H1 (cell line): ENCODE measurements around the gene NUCB1.

Source experiments
- EZH2 ChIP-seq: fragments of 200-600 bp; sonication (generic); IDR thresholded peaks from 2 replicates; pipeline ENCODE4 v1.7.1; 2012; ENCODE audit warnings: low read depth, mild to moderate bottlenecking, moderate library complexity, low read length, inconsistent platforms; ENCODE audit not compliant: severe bottlenecking
- POLR2A ChIP-seq, 2 experiments: IDR thresholded peaks; 1 replicate in 1 of 2; 2 replicates in 1 of 2; pipeline ENCODE4 v1.6.1; 2011; ENCODE audit warnings: low read depth in 2 of 2, low read length in 2 of 2, mild to moderate bottlenecking in 2 of 2; ENCODE audit errors: control extremely low read depth in 1 of 2
- POLR2AphosphoS5 ChIP-seq: IDR thresholded peaks from 2 replicates; pipeline ENCODE4 v1.6.1; 2011; ENCODE audit warnings: low read depth, low read length
- RAD21 ChIP-seq, 2 experiments: IDR thresholded peaks in 1 of 2; conservative IDR thresholded peaks in 1 of 2; 2 replicates each; pipeline ENCODE4 v1.6.1; 2011; ENCODE audit warnings: low read depth in 2 of 2, low read length in 2 of 2, improper control_type of control experiment in 1 of 2, inconsistent platforms in 1 of 2, mild to moderate bottlenecking in 1 of 2, moderate library complexity in 1 of 2
- RXRA ChIP-seq: IDR thresholded peaks from 2 replicates; pipeline ENCODE4 v1.6.1; 2011; ENCODE audit warnings: low read depth, mild to moderate bottlenecking, low read length, moderate library complexity; ENCODE audit not compliant: insufficient read depth
- SP1 ChIP-seq: IDR thresholded peaks from 2 replicates; pipeline ENCODE4 v1.6.1; 2011; ENCODE audit warnings: low read depth, low read length
- SP4 ChIP-seq: IDR thresholded peaks from 2 replicates; pipeline ENCODE4 v1.6.1; 2012; ENCODE audit warnings: low read length, inconsistent platforms
- TAF1 ChIP-seq: IDR thresholded peaks from 2 replicates; pipeline ENCODE4 v1.6.1; 2011; ENCODE audit warnings: mild to moderate bottlenecking, low read depth, low read length
- TEAD4 ChIP-seq: IDR thresholded peaks from 2 replicates; pipeline ENCODE4 v1.6.1; 2012; ENCODE audit warnings: low read depth, low read length, inconsistent platforms, mixed read lengths
- TF ChIP-seq, protein P1 (sequence below), 3 experiments: IDR thresholded peaks; 1 replicate in 2 of 3; 2 replicates in 1 of 3; pipeline versions ENCODE4 v1.5.1 to v1.6.1; 2011; ENCODE audit warnings: low read length in 3 of 3, mild to moderate bottlenecking in 3 of 3, inconsistent platforms in 2 of 3, low read depth in 1 of 3, moderate library complexity in 1 of 3; ENCODE audit not compliant: insufficient read depth in 1 of 3; ENCODE audit errors: control extremely low read depth in 1 of 3

DNA sequence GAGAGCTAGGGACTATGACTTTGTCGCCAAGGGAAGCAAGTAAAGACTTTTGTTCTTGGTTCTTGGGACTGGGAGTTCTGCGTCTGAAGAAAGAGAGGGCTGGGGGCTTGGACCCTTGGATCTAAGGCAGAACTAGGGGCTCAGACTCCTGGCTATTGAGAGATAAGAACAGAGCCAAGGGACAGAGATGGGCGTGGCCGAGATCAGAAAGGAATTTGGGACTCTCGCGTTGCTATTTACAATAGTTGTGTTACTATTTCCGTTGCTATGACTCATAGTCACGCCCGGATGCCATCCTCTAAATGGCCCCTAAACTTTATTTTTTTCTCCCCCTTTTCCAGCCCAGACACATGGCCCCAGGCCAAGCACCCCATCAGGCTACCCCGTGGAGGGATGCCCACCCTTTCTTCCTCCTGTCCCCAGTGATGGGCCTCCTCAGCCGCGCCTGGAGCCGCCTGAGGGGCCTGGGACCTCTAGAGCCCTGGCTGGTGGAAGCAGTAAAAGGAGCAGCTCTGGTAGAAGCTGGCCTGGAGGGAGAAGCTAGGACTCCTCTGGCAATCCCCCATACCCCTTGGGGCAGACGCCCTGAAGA, 27.1 kb upstream of the NUCB1 start:
- no peak for TF ChIP-seq EZH2
- no peak for TF ChIP-seq RAD21 (IDR thresholded peaks at IDR 0.05 in 1 of 2, conservative IDR thresholded peaks at IDR 0.05 in 1 of 2; ENCODE audit: low read depth in 2 of 2, low read length in 2 of 2)
- peak; percentile 49; the same call in 1 of the 2 replicates for TF ChIP-seq TEAD4
- peak; percentile 64; the same call in 1 of the 2 replicates for TF ChIP-seq TAF1
- TF ChIP-seq, protein P1, sequence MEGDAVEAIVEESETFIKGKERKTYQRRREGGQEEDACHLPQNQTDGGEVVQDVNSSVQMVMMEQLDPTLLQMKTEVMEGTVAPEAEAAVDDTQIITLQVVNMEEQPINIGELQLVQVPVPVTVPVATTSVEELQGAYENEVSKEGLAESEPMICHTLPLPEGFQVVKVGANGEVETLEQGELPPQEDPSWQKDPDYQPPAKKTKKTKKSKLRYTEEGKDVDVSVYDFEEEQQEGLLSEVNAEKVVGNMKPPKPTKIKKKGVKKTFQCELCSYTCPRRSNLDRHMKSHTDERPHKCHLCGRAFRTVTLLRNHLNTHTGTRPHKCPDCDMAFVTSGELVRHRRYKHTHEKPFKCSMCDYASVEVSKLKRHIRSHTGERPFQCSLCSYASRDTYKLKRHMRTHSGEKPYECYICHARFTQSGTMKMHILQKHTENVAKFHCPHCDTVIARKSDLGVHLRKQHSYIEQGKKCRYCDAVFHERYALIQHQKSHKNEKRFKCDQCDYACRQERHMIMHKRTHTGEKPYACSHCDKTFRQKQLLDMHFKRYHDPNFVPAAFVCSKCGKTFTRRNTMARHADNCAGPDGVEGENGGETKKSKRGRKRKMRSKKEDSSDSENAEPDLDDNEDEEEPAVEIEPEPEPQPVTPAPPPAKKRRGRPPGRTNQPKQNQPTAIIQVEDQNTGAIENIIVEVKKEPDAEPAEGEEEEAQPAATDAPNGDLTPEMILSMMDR (IDR thresholded peaks at IDR 0.05; ENCODE audit: control extremely low read depth in 1 of 3, insufficient read depth in 1 of 3, low read depth in 1 of 3, low read length in 3 of 3) = no peak
- peak; percentile 52; the same call in 1 of the 2 replicates for TF ChIP-seq POLR2AphosphoS5
- 0 out of 2 replicates have a peak, but pooled peaks have one; percentile 19 for TF ChIP-seq SP4
- TF ChIP-seq POLR2A (IDR thresholded peaks at IDR 0.05; ENCODE audit: control extremely low read depth in 1 of 2, low read depth in 2 of 2, low read length in 2 of 2) = peak in 1 of 2 experiments; percentile 18; a peak in 2 of 3 replicates
- TF ChIP-seq RXRA = no peak
- TF ChIP-seq SP1 = 0 out of 2 replicates have a peak, but pooled peaks have one; percentile 55
